GM19328 (cell line): ENCODE measurements around the gene ART5.

Experiments
- ATAC-seq: cut with Tn5 transposase; IDR thresholded peaks from one replicate; pipeline ENCODE4 v1.9.1; 2021; ENCODE audit warnings: mild to moderate bottlenecking, moderate library complexity; ENCODE audit not compliant: unreplicated experiment

Gene ART5, protein sequence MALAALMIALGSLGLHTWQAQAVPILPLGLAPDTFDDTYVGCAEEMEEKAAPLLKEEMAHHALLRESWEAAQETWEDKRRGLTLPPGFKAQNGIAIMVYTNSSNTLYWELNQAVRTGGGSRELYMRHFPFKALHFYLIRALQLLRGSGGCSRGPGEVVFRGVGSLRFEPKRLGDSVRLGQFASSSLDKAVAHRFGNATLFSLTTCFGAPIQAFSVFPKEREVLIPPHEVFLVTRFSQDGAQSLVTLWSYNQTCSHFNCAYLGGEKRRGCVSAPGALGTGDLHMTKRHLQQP

DNA sequence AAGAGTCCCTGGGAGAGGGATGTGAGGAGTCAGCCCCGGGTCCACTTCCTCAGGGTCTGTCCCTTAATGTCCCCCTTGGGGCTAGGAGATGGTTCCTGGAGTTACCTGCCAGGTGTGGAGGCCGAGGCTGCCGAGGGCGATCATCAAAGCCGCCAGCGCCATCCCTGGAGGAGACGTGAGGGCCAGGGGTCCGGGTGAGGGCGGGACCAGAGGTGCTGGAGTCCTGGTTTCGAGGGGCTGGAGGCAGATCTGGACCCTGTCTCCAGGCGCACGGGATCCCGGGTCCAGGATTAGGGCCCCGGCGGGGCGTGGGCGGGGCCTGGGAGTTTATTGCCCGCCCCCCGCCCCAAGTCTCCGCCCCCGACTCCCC, at the start of gene ART5:
TSS of gene ART5 (minus strand) at position 292 of the 370 bp plus-strand sequence. CDS start at position 162, 130 bp downstream.
- ATAC-seq, result no peak

DNA sequence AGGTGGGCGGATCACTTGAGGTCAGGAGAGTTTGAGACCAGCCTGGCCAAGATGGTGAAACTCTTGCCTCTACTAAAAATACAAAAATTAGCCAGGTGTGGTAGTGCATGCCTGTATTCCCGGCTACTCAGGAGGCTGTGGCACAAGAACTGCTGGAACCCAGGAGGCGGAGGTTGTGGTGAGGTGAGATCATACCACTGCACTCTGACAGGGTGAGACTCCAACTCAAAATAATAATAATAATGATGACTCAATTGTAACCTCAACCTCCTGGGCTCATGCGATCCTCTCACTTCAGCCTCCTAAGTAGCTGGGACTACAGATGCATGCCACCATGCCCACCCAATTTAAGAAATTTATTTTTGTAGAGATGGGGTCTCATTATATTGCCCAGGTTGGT, 45.0 kb upstream of the ART5 start:
- ATAC-seq, result no peak

- ATAC-seq, result no peak
These were observed 44.1 kb upstream of the ART5 start for GRCh38 chr11:3685923-3686322.

- ATAC-seq, result no peak
These were observed 43.0 kb upstream of the ART5 start for GRCh38 chr11:3684819-3685172.

DNA sequence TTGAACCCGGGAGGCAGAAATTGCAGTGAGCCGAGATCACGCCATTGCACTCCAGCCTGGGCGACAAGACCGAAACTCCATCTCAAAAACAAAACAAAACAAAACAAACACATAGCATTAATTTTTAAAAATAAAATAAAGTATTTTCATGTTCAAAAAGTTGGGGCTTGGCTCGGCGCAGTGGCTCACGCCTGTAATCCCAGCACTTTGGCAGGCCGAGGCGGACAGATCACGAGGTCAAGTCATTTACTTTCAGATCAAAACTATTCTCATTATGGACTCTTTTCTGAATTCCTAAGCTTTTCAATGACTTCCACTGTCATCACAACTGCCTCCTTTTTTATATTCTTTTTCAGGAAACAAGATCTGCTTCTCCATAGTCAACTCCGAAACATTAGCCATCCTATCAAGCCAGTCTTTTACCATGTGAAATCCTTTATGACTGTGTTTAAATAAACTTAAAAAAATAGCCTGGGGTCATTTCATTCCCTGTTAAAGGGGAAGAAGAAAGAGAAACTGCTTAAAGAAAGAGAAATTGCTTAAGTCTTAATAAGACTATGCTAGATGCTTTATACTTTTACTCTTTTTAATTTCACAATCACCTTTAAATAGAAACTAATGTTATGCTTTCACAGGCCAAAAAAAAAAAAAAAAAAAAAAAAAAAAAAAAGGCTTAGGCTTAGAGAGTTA, 42.5 kb upstream of the ART5 start:
- no peak for ATAC-seq

- ATAC-seq, result no peak
These were observed 41.2 kb upstream of the ART5 start for GRCh38 chr11:3683039-3683438.

DNA sequence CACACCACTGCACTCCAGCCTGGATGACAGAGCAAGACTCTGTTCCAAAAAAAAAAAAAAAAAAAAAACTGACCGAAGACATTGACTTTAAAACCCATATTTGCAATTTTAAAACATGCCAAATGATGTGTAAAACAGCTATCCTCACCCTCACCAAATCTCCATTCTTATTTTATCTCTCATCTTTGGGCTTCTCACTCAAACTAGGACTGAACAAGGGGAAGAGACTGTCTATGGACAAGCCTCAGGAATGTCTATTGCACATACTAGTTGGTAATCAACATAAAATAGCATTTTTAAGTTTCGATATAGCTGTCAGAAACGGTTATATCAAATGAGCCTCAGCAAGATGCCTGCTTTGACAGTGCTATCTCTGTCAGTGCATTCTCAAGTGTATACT, 37.3 kb upstream of the ART5 start:
- ATAC-seq, result no peak

DNA sequence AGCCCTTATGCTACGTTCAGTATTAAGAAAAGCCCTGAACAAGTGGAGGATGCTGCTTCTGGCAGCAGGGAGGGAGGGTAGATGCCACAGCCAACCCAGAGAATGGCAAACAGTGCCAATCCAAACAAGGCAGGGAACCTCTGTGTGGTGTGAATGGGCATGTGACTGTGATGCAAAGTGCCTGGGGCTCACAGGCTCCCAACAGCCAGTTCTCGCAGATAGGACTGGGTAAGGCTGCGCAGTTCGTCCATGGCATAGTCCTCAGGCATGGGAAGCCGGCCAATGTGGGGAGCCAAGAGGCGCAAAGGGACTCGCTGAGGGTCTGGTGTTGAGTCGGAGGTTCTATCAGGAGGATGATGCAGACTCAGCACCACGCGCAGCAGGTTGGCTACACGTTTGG, 34.2 kb upstream of the ART5 start:
- ATAC-seq, result no peak

DNA sequence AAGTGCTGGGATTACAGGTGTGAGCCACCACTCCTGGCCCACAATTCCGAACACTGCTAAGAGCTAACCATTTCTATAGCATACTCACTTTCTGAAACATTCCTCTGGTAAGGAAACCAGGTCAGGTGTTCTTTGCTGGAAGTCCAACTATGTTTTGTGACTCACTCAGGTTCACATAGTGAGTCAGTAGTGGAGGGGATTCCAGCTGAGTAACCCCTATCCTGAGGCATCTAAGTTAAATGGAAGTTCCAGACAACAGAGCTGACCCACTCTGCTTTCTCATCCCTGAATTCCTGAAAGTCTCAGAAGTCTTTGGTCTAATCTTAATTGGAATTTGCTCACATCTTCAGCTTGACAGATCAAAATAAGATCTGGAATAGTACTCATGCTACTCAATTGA, 32.4 kb upstream of the ART5 start:
- ATAC-seq, result no peak

GRCh38 chr11:3671334-3672254, 29.8 kb upstream of the ART5 start, which contains the start of gene CHRNA10:
Gene CHRNA10, minus strand, starts transcription at chr11:3671384. Its CDS starts 72 bp downstream, at chr11:3671312.
- ATAC-seq, result no peak

DNA sequence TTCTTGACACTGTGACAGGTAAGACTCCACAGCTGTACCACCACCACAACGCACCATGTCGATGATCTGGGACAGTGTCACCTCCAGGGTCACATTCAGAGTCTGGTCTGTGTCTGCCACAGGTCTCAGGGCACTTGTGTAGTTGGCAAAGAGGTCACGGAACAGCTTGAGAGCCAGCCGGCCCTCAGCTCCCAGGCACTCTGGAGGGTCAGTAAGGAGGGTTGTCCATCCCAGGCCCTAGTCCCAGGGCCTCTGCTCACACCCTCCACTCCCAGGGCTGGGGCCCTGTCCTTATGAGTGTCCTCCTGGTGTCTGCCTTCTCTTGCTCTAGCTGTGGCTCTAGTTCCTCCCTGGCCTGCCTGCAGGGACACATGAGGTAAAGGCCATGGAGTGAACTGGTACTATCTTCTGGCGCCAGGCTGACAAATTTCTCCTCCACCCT, 28.0 kb upstream of the ART5 start:
- no peak for ATAC-seq

DNA sequence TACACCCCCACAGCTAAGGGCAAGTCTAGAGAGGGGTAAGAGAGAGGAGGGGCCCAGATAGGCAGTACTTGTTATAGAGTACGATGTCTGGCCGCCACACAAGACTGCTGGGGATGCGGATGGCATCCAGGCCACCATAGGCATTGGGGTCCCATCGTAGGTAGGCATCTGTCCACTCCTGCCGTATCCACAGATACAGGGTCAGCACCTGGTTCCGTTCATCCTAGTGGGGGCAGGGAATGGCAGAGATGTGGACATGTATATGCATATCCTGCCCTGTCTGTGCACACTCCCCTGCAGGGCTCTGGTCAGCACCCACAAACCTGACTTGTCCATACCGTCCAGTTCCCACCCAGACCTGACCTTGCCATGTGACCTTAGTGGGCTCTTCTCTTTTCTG, 27.3 kb upstream of the ART5 start:
- no peak for ATAC-seq

DNA sequence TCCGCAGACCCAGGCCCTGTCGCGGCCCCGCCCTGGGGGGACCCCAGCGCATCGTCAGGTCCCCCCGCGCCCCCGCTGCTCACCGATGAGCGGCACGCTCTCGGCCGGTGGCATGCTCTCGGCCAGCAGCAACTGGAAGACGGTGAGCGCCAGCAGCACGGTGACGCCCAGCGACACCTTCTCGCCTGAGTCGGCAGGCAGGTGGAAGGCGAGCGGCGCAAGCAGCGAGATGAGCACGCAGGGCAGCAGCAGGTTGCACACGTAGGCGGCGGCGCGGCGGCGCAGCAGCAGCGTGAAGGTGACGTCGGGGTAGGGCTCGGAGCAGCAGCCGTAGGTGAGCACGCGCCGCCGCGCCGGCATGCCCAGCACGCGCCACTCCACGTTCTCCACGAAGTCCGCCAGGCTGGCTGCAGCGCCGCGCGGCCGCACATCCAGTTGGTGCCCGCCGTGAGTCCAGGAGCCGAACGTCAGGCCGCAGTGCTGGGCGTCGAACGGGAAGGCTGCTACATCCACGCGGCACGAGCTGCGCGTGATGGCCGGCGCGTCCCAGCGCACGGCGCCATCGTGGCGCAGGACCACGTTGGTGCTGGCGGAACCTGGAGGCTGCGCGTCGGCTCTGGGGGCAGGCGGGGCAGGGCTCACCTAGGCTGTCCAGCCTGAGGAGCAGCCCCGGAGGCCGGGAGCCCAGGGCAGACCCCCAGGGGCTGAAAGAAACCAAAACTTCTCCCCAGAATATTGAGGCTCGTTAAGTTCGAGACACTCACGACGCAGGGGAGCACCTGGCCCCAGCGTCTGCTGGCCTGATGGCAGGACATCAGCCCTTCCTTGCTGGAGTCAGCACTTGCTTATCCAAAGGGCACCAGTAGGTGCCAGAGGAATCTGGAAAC, 25.6 kb upstream of the ART5 start:
- ATAC-seq, result no peak

DNA sequence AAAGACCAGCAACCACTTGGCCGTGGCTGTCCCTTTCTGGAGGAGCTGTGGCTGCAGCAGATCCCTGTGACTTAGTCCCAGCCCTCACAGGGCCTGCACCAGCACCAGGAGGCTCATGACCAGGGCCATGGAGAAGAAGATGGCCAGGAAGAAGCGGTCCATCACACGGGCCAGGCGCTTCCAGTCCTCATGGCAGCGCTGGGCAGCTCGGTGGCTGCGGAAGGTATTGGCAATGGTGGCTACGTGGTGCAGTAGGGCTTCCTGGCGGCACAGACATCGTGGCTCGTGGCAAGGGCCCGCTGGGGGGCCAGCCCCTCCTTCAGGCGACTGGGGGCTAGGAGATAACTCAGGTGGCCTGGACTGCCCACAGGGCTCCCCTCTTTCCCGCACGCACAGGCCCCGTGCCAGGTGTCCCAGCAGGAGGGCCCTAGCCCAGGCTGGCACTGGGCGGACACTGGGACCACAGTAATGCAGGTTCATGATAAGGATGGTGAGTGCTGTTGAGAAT, 24.3 kb upstream of the ART5 start:
- no peak for ATAC-seq

DNA sequence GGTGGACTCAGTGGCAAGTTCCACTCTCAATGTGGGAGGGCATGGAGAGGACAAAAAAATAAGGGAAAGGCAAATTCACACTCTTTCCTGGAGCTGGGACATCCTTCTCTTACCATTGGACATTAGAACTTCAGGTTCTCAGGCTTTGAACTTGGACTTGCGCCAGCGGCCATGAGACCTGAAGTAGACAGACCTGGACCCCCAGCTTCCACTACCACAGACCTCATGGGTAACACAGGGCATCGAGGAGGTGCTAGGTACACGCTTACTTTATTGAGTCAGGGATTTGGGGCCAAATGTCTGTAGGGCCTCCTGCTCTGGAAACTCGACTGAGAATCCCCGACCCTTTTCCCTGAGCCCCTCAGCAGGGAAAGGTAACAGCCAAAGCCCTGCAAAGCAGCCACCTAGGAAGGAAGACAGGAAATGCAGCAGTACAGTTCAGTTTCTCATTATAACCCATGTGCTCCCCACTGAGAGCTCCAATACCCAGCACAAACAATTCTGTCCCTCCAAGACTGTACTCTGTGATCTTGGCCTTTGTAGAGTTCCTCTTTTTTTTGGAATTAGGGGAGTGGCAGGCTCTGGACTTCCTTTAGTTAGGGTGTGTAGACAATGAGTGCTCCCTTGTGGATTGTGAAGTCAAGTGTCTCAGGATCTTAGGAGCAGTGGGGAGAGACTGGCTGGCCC, 23.7 kb upstream of the ART5 start:
- ATAC-seq, result no peak

GRCh38 chr11:3664032-3664630, 22.3 kb upstream of the ART5 start:
- ATAC-seq, result no peak

DNA sequence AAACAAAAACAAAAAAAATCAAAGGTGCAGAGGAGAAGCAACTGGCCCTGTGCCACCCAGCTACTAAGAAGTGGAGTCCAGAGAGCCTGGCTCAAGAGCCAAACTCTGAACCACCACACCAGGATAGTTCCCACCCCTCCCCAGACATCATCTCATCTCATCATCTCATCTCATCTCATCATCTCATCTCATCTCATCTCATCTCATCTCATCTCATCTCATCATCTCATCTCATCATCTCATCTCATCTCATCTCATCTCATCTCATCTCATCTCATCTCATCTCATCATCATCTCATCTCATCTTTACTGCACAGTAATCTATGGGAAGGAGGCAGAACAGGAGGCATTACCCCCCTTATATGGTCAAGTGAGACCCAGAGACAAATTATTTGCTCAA, 21.1 kb upstream of the ART5 start:
- no peak for ATAC-seq

GRCh38 chr11:3660960-3661359, 19.2 kb upstream of the ART5 start:
- ATAC-seq, result no peak
